H9 (cell line): ENCODE results near the gene PDE7B. TPM values are rescaled to one million over a fixed set of nuclear protein-coding genes. Genes with fewer than 3 reads are reported as not detected.

Experiments used
- DNase-seq: peaks from one replicate; pipeline ENCODE4 v3.0.0-alpha.2; 2017
- H2AFZ ChIP-seq: one replicate; pipeline ENCODE4 v1.6.1; 2013; ENCODE audit warnings: mild to moderate bottlenecking, low read length, control low read depth, moderate library complexity
- H2AK5ac ChIP-seq: 2 replicates; pipeline ENCODE4 v1.6.1; 2013; ENCODE audit warnings: low read length, control low read depth, mixed read lengths; ENCODE audit not compliant: insufficient read length
- H2BK120ac ChIP-seq: one replicate; pipeline ENCODE4 v1.6.1; 2013; ENCODE audit warnings: low read depth, mild to moderate bottlenecking, low read length, control low read depth, inconsistent platforms; ENCODE audit not compliant: poor library complexity, severe bottlenecking
- H2BK12ac ChIP-seq: 2 replicates; pipeline ENCODE4 v1.6.1; 2013; ENCODE audit warnings: low read length, control low read depth, mixed read lengths, low read depth; ENCODE audit not compliant: insufficient read length
- H2BK15ac ChIP-seq: 2 replicates; pipeline ENCODE4 v1.6.1; 2013; ENCODE audit warnings: low read depth, low read length, control low read depth
- H2BK20ac ChIP-seq: one replicate; pipeline ENCODE4 v1.6.1; 2013; ENCODE audit warnings: low read depth, mild to moderate bottlenecking, low read length, control low read depth, inconsistent platforms; ENCODE audit not compliant: poor library complexity, severe bottlenecking
- H2BK5ac ChIP-seq: 2 replicates; pipeline ENCODE4 v1.6.1; 2013; ENCODE audit warnings: low read length, control low read depth, mixed read lengths; ENCODE audit not compliant: insufficient read length
- H3K14ac ChIP-seq: 2 replicates; pipeline ENCODE4 v1.6.1; 2013; ENCODE audit warnings: low read length, control low read depth; ENCODE audit not compliant: insufficient read depth
- H3K18ac ChIP-seq: 2 replicates; pipeline ENCODE4 v1.6.1; 2013; ENCODE audit warnings: low read depth, mild to moderate bottlenecking, mixed read lengths, low read length, control low read depth; ENCODE audit not compliant: insufficient read length
- H3K23ac ChIP-seq: 2 replicates; pipeline ENCODE4 v1.6.1; 2013; ENCODE audit warnings: low read length, control low read depth, mixed read lengths, low read depth; ENCODE audit not compliant: insufficient read length
- H3K23me2 ChIP-seq: 2 replicates; pipeline ENCODE4 v1.6.1; 2013; ENCODE audit warnings: low read depth, mild to moderate bottlenecking, mixed read lengths, low read length, control low read depth; ENCODE audit not compliant: insufficient read length, poor library complexity, severe bottlenecking
- H3K27ac ChIP-seq: 2 replicates; pipeline ENCODE4 v1.5.1; 2013; ENCODE audit warnings: low read length, control low read depth, mixed read lengths, low read depth; ENCODE audit not compliant: insufficient read length
- H3K27me3 ChIP-seq: 2 replicates; pipeline ENCODE4 v1.6.1; 2013; ENCODE audit warnings: low read length, control low read depth, inconsistent platforms; ENCODE audit not compliant: insufficient read depth
- H3K4ac ChIP-seq: 2 replicates; pipeline ENCODE4 v1.6.1; 2013; ENCODE audit warnings: low read depth, mild to moderate bottlenecking, control low read depth, inconsistent platforms, low read length, moderate library complexity
- H3K4me1 ChIP-seq: 2 replicates; pipeline ENCODE4 v1.6.1; 2013; ENCODE audit warnings: low read length, control low read depth, inconsistent platforms; ENCODE audit not compliant: insufficient read depth
- H3K4me2 ChIP-seq: 2 replicates; pipeline ENCODE4 v1.6.1; 2013; ENCODE audit warnings: low read length, control low read depth, mixed read lengths; ENCODE audit not compliant: insufficient read length, insufficient read depth
- H3K56ac ChIP-seq: 2 replicates; pipeline ENCODE4 v1.6.1; 2013; ENCODE audit warnings: low read depth, mild to moderate bottlenecking, mixed read lengths, low read length, control low read depth; ENCODE audit not compliant: insufficient read length
- H3K79me1 ChIP-seq: 2 replicates; pipeline ENCODE4 v1.6.1; 2013; ENCODE audit warnings: low read depth, mild to moderate bottlenecking, moderate library complexity, low read length, control low read depth, inconsistent platforms; ENCODE audit not compliant: insufficient read depth, poor library complexity, severe bottlenecking
- H3K79me2 ChIP-seq: 2 replicates; pipeline ENCODE4 v1.6.1; 2013; ENCODE audit warnings: low read length, control low read depth, inconsistent platforms; ENCODE audit not compliant: insufficient read depth
- H3K9ac ChIP-seq: 2 replicates; pipeline ENCODE4 v1.6.1; 2013; ENCODE audit warnings: low read length, control low read depth, mixed read lengths; ENCODE audit not compliant: insufficient read length; ENCODE audit errors: extremely low read depth
- H3K9me3 ChIP-seq: one replicate; pipeline ENCODE4 v1.6.1; 2013; ENCODE audit warnings: low read depth, low read length, inconsistent platforms; ENCODE audit not compliant: control insufficient read depth
- H3T11ph ChIP-seq: one replicate; pipeline ENCODE4 v1.6.1; 2013; ENCODE audit warnings: mild to moderate bottlenecking, low read length, control low read depth, inconsistent platforms
- H4K20me1 ChIP-seq: one replicate; pipeline ENCODE4 v1.6.1; 2013; ENCODE audit not compliant: control insufficient read depth, insufficient read length, insufficient read depth
- H4K5ac ChIP-seq: 2 replicates; pipeline ENCODE4 v1.6.1; 2013; ENCODE audit warnings: low read depth, mild to moderate bottlenecking, mixed read lengths, low read length, control low read depth; ENCODE audit not compliant: insufficient read length
- H4K8ac ChIP-seq: replicated peaks from 2 replicates; pipeline ENCODE4 v1.6.1; 2013; ENCODE audit warnings: low read length, control low read depth, mixed read lengths, low read depth; ENCODE audit not compliant: insufficient read length
- H4K91ac ChIP-seq: 2 replicates; pipeline ENCODE4 v1.6.1; 2013; ENCODE audit warnings: low read depth, mild to moderate bottlenecking, moderate library complexity, mixed read lengths, low read length, control low read depth; ENCODE audit not compliant: insufficient read length
- H3K27ac Mint-ChIP-seq, 3 experiments: 2 replicates in 2 of 3; 3 replicates in 1 of 3; pipeline ENCODE4 v1.8.0; 2020 to 2021; ENCODE audit warnings: mixed read lengths in 3 of 3, mild to moderate bottlenecking in 1 of 3, moderate library complexity in 1 of 3
- H3K27me3 Mint-ChIP-seq: 2 replicates; pipeline ENCODE4 v1.8.0; 2021; ENCODE audit warnings: low read depth, mild to moderate bottlenecking, moderate library complexity, mixed read lengths
- H3K36me3 Mint-ChIP-seq, 3 experiments: 2 replicates in 2 of 3; 3 replicates in 1 of 3; pipeline ENCODE4 v1.8.0; 2020 to 2021; ENCODE audit warnings: low read depth in 3 of 3, mixed read lengths in 3 of 3; ENCODE audit not compliant: insufficient read depth in 1 of 3
- H3K4me1 Mint-ChIP-seq, 2 experiments: 2 replicates each; pipeline ENCODE4 v1.8.0; 2020; ENCODE audit warnings: mixed read lengths in 2 of 2
- H3K4me3 Mint-ChIP-seq, 2 experiments: 2 replicates in 1 of 2; 3 replicates in 1 of 2; pipeline ENCODE4 v1.8.0; 2020 to 2021; ENCODE audit warnings: mild to moderate bottlenecking in 2 of 2, mixed read lengths in 2 of 2, moderate library complexity in 1 of 2
- H3K9me3 Mint-ChIP-seq, 2 experiments: 2 replicates in 1 of 2; 3 replicates in 1 of 2; pipeline ENCODE4 v1.8.0; 2020; ENCODE audit warnings: mild to moderate bottlenecking in 2 of 2, mixed read lengths in 2 of 2, moderate library complexity in 1 of 2
- CTCF ChIP-seq: fragments of 200-600 bp; sonication (generic); conservative IDR thresholded peaks from 3 replicates; pipeline ENCODE4 v1.8.0; 2021; ENCODE audit warnings: antibody characterized with exemption, mild to moderate bottlenecking
- WGBS: extraction: QIAGEN DNeasy Blood & Tissue Kit; methylation state at CpG from one replicate; pipeline ENCODE4 v1.1.7; 2013; ENCODE audit warnings: missing lambda C conversion rate, low lambda C conversion rate, mixed read lengths; ENCODE audit not compliant: insufficient read length; ENCODE audit errors: extremely low coverage; 5-methylcytosine and 5-hydroxymethylcytosine counted together
- total RNA-seq: library from RNA; stranded (reverse); gene quantifications from 2 replicates; pipeline ENCODE4 v1.2.1, GENCODE V29; 2021

The PDE7B gene
- total RNA-seq, 1 experiment from 2014 or later = not detected

GRCh38 chr6:135994857-135995544 is 143.5 kb downstream of the PDE7B start:
- H3K4me1 Mint-ChIP-seq = no peaks in the 10 kb centered on the region
- H3K27ac Mint-ChIP-seq = no peak overlapping the region
- Histone ChIP-seq H3T11ph (no peak overlapping the region), H3K14ac (no peak overlapping the region), H3K4me1 (no peaks in the 10 kb centered on the region), H3K9me3 (peaks cover under 1% of the 10 kb centered on the region), H2BK120ac (no peak overlapping the region), H3K9ac (no peak overlapping the region), H2AK5ac (no peak overlapping the region), H3K18ac (no peak overlapping the region), H4K5ac (no peak overlapping the region), H2BK12ac (no peak overlapping the region), H3K4me2 (no peak overlapping the region), H3K27ac (no peak overlapping the region), H3K27me3 (no peaks in the 10 kb centered on the region), H3K79me2 (no peaks in the 10 kb centered on the region), H4K8ac (no peak overlapping the region), H4K91ac (no peak overlapping the region), H2AFZ (no peak overlapping the region), H2BK15ac (no peak overlapping the region), H3K4ac (no peak overlapping the region), H3K23ac (no peak overlapping the region), H4K20me1 (no peaks in the 10 kb centered on the region), H3K23me2 (no peaks in the 10 kb centered on the region), H2BK20ac (no peak overlapping the region), H2BK5ac (no peak overlapping the region), H3K79me1 (no peaks in the 10 kb centered on the region), H3K56ac (no peak overlapping the region)
- WGBS = no CpG with 5 or more reads among the region's 5 CpGs
- H3K4me3 Mint-ChIP-seq = no peak overlapping the region
- H3K27me3 Mint-ChIP-seq = no peaks in the 10 kb centered on the region
- TF ChIP-seq CTCF = no peak
- no peak for DNase-seq
- peaks cover under 1 to 10% (median 7%) of the 10 kb centered on the region in 3 experiments; a peak in 5 of 7 replicates for H3K36me3 Mint-ChIP-seq
- peaks cover 10% of the 10 kb centered on the region in 2 experiments for H3K9me3 Mint-ChIP-seq
